Measurements from ENCODE around the gene KCNJ18.
"Not testable (repeated sequence)": the region's sequence is repeated elsewhere in the genome, so short reads cannot be mapped to it uniquely, and the experiment has no call there.

The KCNJ18 gene

DNA sequence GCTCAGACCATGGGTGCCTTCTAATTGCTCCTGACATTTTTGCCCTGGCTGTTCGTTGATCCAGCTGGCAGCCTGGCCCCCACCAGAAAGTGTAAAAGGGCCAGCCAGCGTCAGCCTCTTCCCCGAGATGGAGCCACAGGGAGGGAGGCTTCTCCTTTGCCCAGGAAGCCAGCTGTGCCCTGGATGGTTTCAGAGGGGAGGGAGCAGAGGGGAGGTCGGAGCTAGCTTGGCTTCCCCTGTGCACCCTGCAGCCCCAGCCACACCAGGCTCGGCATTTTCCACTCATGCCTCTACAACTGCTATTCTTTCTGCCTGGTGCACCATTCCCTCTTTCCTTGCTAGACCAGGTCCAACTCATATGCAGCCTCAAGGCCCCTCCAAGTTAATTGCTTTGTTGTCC lies 56.4 kb downstream of the KCNJ18 start:
- WGBS, 2 donors (ENCODE audit: extremely low coverage in 2 of 2, insufficient read length in 2 of 2, insufficient replicate concordance in 1 of 2): no CpG with 5 or more reads among the region's 5 CpGs
- not testable (repeated sequence) for H3K9ac ChIP-seq (ENCODE audit: low read depth, low read length, poor library complexity); H2BK12ac ChIP-seq (ENCODE audit: low read length); H3K18ac ChIP-seq (ENCODE audit: low read length); H2BK120ac ChIP-seq (ENCODE audit: low read depth, low read length); H2BK15ac ChIP-seq (ENCODE audit: low read length); H3K23ac ChIP-seq (ENCODE audit: low read depth, low read length, poor library complexity); H3K27ac ChIP-seq (replicated peaks; ENCODE audit: low read length); H3K79me1 ChIP-seq (ENCODE audit: low read depth, low read length); H3K9me3 ChIP-seq (replicated peaks in 1 of 2; ENCODE audit: control insufficient read depth in 2 of 2, insufficient read depth in 1 of 2, low read depth in 1 of 2, low read length in 2 of 2); DNase-seq (ENCODE audit: low spot score); H3K14ac ChIP-seq (ENCODE audit: low read length); H4K8ac ChIP-seq (ENCODE audit: low read depth, low read length); H3K4me3 ChIP-seq (ENCODE audit: low read length in 2 of 2); H3K36me3 ChIP-seq (replicated peaks in 1 of 2; ENCODE audit: control insufficient read depth in 2 of 2, insufficient read depth in 2 of 2, low read length in 2 of 2); H3K4ac ChIP-seq (ENCODE audit: low read length); H2AK5ac ChIP-seq (ENCODE audit: low read depth, low read length); H2AFZ ChIP-seq (ENCODE audit: low read length); H3K27me3 ChIP-seq (ENCODE audit: control insufficient read depth in 3 of 3, insufficient read depth in 3 of 3, low read depth in 1 of 3, low read length in 3 of 3); H3K4me1 ChIP-seq (ENCODE audit: control insufficient read depth in 2 of 2, insufficient read depth in 1 of 2, low read depth in 1 of 2, low read length in 2 of 2); H3K4me2 ChIP-seq (ENCODE audit: insufficient read depth, low read length, poor library complexity, severe bottlenecking); H2BK5ac ChIP-seq (ENCODE audit: low read length); H4K91ac ChIP-seq (ENCODE audit: low read depth, low read length, poor library complexity)

DNA sequence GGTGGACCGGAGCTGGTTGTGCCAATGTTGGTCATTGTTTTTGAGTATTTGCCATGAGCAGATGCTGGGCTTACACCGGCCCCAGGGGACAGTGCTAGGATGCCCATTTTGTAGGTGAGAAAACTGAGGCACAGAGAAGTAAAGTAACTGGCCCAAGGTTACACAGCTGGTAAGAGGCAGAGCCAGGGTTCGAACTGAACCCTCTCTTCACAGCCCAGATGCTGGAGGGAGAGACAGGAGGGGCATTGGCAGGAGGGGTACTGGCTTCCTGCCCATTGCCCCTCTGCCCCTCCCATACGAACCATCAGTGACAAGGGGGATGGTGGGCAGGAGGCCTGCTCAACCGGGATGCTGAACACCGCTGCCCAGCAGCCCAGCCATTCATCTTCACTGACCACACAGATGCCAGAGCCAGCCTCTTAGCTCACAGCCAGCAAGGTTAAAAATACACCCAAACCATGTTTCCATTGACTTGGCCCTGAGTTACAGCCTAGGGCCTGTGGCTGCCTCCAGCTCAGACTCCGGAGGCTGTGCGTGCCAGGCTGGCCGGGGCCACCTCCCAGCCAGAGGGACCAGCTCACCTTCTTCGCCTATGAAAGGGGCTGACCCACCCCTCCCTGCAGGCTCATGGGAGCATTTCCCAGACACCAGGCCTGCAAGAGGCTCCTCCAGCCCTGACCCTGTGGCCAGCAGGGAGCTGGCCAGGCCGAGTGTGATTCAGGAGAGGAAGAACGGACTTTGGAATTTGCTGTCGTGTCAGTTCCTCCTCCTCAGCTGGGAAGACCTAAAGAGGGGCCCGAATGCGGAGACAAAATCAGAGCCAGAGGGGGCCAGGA lies 57.6 kb downstream of the KCNJ18 start:
- H3K9me3 ChIP-seq (replicated peaks in 1 of 2; ENCODE audit: control insufficient read depth in 2 of 2, insufficient read depth in 1 of 2, low read depth in 1 of 2, low read length in 2 of 2); H3K4ac ChIP-seq (ENCODE audit: low read length); H3K4me1 ChIP-seq (ENCODE audit: control insufficient read depth in 2 of 2, insufficient read depth in 1 of 2, low read depth in 1 of 2, low read length in 2 of 2); H3K4me2 ChIP-seq (ENCODE audit: insufficient read depth, low read length, poor library complexity, severe bottlenecking); H2BK5ac ChIP-seq (ENCODE audit: low read length); H3K4me3 ChIP-seq (ENCODE audit: low read length in 2 of 2); H2BK12ac ChIP-seq (ENCODE audit: low read length); H4K8ac ChIP-seq (ENCODE audit: low read depth, low read length); H3K9ac ChIP-seq (ENCODE audit: low read depth, low read length, poor library complexity); H3K18ac ChIP-seq (ENCODE audit: low read length); H2AFZ ChIP-seq (ENCODE audit: low read length); H3K27me3 ChIP-seq (ENCODE audit: control insufficient read depth in 3 of 3, insufficient read depth in 3 of 3, low read depth in 1 of 3, low read length in 3 of 3); H3K36me3 ChIP-seq (replicated peaks in 1 of 2; ENCODE audit: control insufficient read depth in 2 of 2, insufficient read depth in 2 of 2, low read length in 2 of 2); H4K91ac ChIP-seq (ENCODE audit: low read depth, low read length, poor library complexity); H3K14ac ChIP-seq (ENCODE audit: low read length); H2BK15ac ChIP-seq (ENCODE audit: low read length); H2AK5ac ChIP-seq (ENCODE audit: low read depth, low read length); H3K79me1 ChIP-seq (ENCODE audit: low read depth, low read length); H2BK120ac ChIP-seq (ENCODE audit: low read depth, low read length); H3K23ac ChIP-seq (ENCODE audit: low read depth, low read length, poor library complexity); H3K27ac ChIP-seq (replicated peaks; ENCODE audit: low read length); DNase-seq (ENCODE audit: low spot score): not testable (repeated sequence)
- WGBS, 2 donors (ENCODE audit: extremely low coverage in 2 of 2, insufficient read length in 2 of 2, insufficient replicate concordance in 1 of 2): no CpG with 5 or more reads among the region's 15 CpGs

DNA sequence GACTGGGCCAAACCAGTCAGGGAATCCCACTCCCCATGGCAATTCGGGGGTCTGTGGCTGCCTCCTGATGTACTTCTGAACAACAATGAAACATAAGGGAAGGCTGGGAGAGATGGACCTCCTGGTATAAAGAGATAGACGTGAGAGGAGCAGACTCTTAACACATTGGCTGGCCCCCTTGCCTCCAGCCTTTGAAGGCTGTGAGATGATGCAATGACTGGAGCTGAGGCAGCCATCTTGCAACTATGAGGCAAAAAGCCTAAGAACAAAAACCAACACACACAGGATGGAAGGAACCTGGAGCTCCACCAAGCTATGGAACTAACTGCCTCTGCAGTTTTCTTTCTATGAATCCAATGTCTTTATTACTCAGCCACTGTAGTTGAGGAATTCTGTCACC lies 58.8 kb downstream of the KCNJ18 start:
- not testable (repeated sequence) for H3K9ac ChIP-seq (ENCODE audit: low read depth, low read length, poor library complexity); H3K4ac ChIP-seq (ENCODE audit: low read length); H2AK5ac ChIP-seq (ENCODE audit: low read depth, low read length); H2BK12ac ChIP-seq (ENCODE audit: low read length); H4K91ac ChIP-seq (ENCODE audit: low read depth, low read length, poor library complexity); H3K4me3 ChIP-seq (ENCODE audit: low read length in 2 of 2); H3K36me3 ChIP-seq (replicated peaks in 1 of 2; ENCODE audit: control insufficient read depth in 2 of 2, insufficient read depth in 2 of 2, low read length in 2 of 2); H3K27me3 ChIP-seq (ENCODE audit: control insufficient read depth in 3 of 3, insufficient read depth in 3 of 3, low read depth in 1 of 3, low read length in 3 of 3); H3K9me3 ChIP-seq (replicated peaks in 1 of 2; ENCODE audit: control insufficient read depth in 2 of 2, insufficient read depth in 1 of 2, low read depth in 1 of 2, low read length in 2 of 2); H3K79me1 ChIP-seq (ENCODE audit: low read depth, low read length); H3K27ac ChIP-seq (replicated peaks; ENCODE audit: low read length); H2AFZ ChIP-seq (ENCODE audit: low read length); H2BK120ac ChIP-seq (ENCODE audit: low read depth, low read length); H4K8ac ChIP-seq (ENCODE audit: low read depth, low read length); DNase-seq (ENCODE audit: low spot score); H3K23ac ChIP-seq (ENCODE audit: low read depth, low read length, poor library complexity); H3K14ac ChIP-seq (ENCODE audit: low read length); H2BK15ac ChIP-seq (ENCODE audit: low read length); H3K18ac ChIP-seq (ENCODE audit: low read length); H3K4me2 ChIP-seq (ENCODE audit: insufficient read depth, low read length, poor library complexity, severe bottlenecking); H2BK5ac ChIP-seq (ENCODE audit: low read length); H3K4me1 ChIP-seq (ENCODE audit: control insufficient read depth in 2 of 2, insufficient read depth in 1 of 2, low read depth in 1 of 2, low read length in 2 of 2)
- no CpG with 5 or more reads among the region's 2 CpGs for WGBS, 2 donors (ENCODE audit: extremely low coverage in 2 of 2, insufficient read length in 2 of 2, insufficient replicate concordance in 1 of 2)
